NCI-H345 treated with DMSO at 0.1 percent for 48 hours (cell line): ENCODE results near the gene SIN3B.

Experiments used
- DNase-seq: peaks from one replicate; lab custom pipeline; 2025; ENCODE audit not compliant: unreplicated experiment; lab: John Stamatoyannopoulos, UW

The SIN3B gene

DNA sequence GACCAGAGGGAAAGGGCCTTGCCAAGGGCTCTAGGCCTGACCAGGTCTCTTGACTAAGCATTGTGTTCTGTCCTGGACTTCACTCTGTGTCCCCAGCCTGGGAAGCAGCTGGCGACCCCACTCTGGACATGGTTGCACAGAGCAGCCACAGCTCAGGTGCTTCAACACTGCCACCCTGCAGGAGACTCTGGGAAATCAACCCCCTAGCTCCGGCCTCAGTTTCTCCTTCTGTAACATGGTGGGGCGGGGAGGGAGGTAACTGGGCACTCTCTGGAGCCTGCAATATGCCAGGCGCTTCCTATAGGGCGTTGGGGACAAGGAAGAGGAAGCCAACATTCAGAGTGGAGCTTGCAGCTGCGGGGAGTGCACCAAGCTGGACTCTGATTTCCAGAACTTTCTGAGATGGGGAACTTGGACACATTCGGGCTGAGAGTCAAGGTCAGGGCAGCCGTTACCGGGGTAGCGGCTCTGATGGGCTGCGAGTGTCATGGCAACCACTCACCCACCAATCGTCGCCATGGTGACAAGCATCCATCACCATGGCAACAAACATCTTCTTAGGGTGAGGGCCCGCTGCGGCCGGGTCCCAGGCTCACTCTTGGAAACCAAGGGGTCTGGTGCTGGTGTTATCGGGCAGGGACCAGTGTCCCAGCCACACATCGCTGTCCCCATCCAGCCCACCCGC, 72.4 kb downstream of the SIN3B start:
- DNase-seq, result no peak

DNA sequence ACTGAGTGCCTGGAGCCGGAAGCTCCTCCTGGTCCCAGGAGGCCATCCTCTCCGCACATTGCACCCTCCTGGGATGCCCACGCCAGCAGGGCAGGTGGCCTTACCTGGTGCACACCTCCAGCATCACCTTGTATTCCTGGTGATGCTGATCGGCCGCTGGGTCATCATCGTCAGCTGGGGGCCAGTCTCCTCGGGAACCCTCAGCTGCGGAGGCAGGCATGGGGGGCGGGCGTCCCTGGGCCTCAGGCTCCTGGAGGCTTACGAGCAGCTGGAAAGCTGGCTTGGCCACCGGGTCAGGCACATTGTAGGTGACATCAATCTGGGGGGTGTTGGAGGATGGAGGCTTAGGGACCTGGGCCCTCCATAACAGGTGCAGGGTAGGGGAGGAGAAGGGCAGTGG, 73.3 kb downstream of the SIN3B start:
- no peak for DNase-seq

DNA sequence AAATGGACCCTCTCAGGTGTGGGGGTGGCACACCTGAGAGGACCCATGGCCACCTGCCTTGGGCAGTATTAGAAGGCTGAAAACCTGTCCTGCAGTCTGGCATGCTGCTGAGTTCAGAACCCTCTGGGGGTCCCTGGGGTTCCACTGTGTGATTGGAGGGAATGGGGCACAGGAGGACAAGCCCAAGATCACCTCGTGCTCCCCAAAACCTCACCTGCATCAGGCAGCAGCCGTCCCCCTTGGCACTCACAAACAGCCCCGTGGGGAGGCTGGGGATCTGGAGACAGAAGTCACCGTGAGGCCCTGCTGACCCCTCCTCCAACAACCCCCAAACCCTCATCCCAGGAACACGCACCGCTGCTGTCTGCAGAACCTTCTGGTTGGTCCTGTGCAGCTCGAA, 74.1 kb downstream of the SIN3B start:
- no peak for DNase-seq

DNA sequence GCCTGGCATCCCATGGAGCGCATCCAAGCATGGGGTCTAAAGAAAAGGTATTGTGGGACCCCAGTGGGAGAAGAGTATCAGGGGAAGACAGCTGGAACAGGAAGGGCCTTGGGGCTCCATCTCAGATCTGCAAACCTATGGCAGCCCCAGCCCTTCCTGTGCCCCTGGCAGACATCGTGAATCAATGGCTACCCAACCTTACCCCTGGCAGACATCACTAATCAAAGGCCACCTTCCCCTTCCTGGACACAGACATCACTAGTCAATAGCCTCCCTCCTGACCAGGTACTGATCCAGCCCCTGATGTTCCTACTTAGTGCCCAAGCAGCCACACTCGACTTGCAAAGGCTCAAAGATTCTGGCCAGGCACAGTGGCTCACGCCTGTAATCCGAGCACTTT, 75.4 kb downstream of the SIN3B start:
- DNase-seq, result no peak

DNA sequence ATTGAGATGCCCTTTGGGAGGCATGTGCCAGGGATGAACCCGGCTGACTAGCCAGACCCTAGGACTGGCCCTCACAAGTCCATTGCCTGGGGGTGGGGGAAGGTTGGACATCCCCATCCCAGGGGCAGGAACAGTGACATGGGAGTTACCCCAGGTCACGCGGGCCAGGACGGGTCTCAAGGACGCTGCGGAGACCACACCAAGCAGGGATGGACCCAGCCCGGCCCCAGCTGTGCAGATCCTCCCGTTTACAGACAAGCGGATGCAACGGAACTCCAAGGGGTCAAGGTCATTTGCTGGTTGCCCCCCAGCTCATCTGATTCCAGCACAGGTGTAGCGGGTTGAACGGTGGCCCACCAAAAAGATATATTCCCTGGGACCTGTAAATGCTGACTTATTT, 79.6 kb downstream of the SIN3B start:
- DNase-seq, result no peak

DNA sequence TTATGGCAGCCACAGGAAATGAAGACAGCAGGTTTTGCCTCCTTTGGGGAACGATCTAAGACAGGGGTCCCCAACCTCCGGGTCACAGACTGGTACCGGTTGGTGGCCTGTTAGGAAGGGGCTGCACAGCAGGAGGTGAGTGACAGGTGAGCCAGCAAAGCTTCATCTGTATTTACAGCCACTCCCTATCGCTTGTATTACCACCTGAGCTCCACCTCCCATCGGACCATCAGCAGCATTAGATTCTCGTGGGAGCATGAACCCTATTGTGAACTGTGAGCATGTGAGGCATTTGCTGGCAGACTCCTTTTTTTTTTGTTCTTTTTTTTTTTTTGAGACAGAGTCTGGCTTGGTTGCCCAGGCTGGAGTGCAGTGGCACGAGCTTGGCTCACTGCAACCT, 81.8 kb downstream of the SIN3B start:
- no peak for DNase-seq

DNA sequence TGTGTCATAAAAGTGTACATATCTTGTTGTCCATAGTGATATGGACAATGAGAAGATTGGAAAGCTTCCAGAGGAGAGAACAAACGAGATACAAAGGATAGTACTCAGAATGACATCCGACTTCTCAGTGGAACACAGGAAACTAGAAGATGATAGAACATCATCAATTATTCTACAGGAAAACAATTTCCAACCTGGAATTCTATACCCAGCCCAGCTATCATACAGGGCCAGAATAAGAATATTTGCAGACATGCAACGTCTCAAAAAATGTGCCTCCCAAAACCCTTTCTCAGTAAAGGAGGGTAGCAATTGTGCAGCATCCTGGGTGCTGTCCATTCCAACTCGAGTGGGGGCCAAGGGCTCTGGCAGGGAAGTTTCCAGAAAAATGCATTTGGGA, 83.6 kb downstream of the SIN3B start:
- no peak for DNase-seq

DNA sequence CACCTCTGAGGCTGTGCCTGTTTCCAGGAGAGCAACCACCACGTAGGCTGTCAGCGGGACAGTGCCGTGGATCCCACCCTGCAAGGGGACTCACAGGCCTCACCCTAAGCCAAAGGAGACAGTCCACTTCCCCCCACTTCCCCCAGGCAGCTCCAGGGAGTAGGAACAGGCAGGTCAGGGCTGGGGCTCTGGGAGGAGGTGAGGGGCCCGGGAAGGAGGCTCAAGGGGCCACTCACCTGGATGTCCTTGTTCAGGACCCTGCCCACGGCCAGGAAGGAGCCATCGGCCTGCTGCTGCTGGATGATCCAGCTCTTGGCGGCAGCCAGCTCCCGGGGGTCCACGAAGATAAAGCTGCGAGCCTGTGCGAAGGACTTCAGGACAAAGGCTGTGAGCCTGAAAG, 85.2 kb downstream of the SIN3B start:
- DNase-seq, result no peak

DNA sequence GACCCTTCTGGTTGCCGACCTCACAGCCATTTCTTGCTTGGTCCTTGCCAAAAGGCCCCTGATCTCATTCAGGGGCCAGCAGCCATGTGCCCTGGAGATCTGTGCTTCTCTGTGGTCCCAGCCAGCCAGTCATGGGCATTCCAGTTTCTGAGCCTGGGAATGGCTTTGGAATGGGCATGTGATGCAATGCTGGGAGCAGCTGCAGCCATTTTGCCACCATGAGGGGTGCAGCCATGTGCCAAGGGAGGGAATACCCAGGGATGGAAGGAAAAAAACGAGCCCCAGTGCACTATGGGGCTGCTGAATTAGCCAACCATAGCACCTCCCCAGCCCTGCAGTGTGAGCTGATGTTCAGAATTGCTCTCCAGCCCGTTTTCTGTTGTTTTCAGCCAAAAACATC, 85.9 kb downstream of the SIN3B start:
- DNase-seq, result no peak

DNA sequence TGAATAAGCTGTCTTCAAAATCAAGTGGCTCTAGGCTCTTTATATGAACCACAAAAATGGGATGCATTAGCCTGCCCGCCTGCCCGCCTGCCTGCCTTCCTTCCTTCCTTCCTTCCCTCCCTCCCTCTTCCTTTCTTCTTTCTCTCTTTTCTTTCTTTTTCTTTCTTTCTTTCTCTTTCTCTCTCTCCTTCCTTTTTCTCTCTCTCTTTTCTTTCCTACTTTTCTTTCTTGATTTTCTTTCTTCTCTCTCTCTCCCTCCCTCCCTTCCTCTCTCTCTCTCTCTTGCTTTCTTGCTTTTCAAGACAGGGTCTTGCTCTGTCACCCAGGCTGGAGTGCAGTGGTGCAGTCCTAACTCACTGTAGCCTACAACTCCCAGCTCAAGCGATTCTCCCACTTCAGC, 86.5 kb downstream of the SIN3B start:
- DNase-seq, result no peak

DNA sequence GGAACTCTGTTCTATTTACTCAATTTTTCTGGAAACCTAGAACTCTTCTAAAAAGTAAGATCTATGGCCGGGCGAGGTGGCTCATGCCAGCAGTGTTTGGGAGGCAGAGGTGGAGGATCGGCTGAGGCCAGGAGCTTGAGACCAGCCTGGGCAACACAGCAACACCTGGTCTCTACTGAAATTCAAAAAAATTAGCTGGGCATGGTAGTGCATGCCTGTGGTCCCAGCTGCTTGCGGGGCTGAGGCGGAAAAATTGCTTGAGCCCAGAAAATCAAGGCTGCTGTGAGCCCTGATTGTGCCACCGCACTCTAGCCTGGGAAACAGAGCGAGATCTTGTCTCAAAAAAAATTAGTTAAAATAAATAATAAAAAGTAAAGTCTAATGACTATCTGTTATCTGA, 88.2 kb downstream of the SIN3B start:
- no peak for DNase-seq

DNA sequence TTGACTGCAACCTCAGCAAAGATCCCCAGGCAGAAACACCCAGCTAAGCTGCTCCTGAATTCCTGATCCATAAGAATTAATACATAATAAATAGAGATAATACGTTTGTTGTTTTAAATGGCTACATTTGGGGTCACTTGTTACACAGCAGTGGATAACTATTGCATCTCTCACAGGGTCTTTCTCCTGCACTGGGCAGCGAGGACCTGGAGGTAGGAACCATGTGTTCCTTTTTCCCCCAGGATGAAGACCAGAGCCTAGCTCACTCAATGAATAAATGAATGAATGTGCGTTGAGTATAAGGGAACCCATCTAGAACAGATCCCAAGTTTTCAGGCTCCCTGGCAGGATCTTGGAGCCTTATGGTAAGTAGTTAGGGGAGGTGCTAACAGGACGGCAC, 90.3 kb downstream of the SIN3B start:
- DNase-seq, result no peak

DNA sequence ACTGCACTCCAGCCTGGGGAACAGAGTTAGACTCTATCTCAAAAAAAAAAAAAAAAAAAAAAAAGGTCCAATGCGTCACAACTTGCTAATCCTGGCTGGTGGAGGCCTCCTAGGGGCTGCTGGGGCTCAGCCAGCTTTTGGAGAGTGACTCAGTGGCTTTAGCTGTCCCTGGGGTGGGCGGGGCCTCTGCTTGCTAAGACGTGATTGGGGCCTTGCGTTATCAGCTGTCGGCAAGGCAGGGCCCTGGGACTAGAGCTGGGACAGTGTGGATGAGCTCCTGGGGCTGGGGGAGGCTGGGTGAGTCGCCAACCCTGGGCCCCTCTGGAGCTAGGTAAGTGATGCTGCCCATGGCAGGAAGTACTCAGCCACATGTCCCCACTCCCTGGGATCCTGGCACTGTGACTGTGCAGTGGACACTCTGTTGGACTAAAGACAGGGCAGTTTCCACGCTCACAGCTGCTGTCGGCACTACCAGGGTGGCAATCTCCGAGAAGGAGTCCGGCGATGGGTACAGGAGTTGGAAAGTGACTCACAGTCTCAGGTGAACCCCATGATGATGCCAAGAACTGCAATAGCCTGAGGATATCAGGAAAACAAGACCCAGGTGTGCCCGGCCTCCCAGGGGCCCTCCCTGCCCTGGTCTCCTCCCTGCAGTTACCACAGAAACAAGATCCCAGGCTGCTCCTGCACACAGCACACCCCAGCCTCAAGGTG, 91.8 kb downstream of the SIN3B start:
- no peak for DNase-seq

DNA sequence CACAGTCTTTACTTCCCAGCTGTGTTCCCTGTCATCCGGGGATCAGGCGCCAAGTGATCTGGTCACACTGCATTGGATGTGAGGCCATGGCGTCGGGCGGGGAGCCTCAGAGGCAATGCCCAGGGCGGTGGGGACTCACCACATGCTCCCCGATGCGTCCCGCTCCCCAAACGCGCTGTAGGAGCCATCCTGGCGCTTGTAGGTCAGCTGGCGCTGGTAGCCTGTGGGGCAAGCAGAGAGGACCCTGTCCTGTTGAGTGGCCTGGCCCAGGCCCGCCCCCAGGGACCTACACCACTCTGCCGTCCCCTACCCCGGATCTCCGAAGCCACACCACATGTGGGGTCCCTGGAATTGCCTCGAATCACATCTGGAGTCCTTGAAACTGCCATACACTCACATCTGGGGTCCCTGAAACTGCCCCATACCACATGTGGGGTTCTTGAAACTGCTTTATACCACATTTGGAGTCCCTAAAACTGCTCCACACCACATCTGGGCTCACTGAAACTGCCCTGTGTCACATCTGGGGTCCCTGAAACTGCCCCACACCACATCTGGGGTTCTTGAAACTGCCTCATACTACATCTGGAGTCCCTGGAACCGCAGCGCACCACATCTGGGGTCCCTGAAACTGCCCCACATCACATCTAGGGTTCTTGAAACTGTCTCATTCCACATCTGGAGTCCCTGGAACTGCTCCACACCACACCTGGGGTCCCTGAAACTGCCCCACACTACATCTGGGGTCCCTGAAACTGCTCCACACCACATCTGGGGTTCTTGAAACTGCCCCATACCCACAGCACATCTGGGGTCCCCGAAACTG, 92.8 kb downstream of the SIN3B start:
- DNase-seq, result no peak

DNA sequence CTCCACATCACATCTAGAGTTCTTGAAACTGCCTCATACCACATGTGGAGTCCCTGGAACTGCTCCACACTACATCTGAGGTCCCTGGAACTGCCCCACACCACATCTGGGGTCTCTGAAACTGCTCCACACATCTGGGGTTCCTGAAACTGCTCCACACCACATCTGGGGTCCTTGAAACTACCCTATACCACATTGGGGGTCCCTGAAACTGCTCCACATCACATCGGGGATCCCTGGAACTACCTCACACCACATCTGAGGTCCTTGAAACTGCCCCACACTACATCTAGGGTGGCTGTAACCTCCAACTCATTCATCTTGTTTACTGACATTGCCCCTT, 93.4 kb downstream of the SIN3B start:
- no peak for DNase-seq

DNA sequence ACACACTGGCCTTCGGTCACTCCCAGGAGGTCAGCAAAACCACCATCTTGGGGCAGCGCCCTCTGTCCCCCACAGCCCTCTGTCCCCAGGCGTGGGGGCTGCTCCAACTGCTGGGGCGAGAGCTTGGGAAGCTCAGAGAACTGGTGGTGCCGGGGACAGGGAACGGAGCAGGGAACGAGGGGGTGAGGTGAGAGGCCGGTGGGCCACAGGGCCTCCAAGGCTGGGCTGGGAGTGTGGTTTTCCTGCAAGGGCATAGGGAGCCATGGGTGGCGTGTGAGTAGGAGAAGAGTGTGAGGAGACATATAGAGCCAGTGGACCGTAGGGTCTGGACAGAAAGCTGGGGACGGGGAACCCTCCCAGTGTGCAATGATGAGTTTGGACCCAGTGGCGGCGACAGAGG, 93.8 kb downstream of the SIN3B start:
- DNase-seq, result no peak

DNA sequence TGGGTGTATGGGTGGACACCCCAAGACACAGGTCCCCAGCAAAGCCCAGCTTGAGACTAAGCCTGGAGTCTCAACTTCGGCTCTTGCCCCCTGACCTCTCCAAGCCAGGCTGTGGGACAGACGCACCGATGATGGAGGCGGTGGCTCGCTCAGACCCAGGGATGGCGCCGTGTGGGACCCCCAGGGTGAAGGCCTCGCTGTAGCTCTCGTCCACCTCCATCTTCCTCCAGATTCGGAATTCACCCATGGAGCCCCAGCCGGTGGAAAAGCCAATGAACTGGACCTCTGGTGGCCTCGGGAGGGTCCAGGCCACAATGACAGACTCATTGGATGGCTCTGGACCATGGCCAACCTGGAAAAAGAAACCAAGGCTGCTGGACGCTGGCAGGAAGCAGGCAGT, 98.7 kb downstream of the SIN3B start:
- no peak for DNase-seq

DNA sequence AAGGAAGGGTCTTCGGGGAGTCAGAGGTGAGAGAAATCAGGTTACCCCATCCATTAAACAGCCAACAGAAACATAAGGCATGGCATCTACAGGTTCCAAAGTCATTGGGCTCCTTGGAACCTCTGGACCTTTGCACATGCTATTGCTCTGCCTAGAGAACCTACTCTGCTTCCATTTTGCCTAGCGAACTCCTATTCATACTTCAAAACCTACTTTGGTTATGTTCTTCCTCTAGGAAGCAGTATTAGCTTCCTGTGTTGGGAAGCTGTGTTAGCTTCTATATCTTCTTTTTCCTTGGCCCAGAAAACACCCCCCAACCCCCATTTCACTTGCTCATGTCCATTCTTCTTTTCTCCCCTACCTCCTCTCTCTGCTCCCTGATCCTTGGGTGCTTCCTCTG, 99.2 kb downstream of the SIN3B start:
- no peak for DNase-seq

DNA sequence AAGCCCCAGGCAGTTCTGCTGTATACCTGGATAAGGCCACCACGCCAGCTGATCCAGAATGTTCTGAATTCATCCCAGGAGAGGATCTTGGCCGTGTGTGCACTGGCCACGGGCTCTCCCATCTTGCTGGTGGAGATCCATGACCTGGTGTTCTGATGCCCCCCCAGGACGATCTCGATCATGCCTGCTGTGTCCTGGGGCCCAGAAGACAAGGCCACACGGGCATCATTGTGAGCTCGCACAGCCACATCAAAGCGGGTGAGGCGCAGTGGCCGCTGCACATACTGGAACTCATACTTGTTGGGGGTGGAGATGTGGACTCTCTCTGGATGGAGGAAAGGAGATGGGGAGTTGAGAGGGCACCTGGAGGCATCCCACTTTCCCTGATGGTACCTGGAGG, 99.7 kb downstream of the SIN3B start:
- DNase-seq, result no peak
